SK-MEL-5 (cell line): ENCODE results near the gene SLC19A2. TPM values are rescaled to one million over a fixed set of nuclear protein-coding genes. Genes with fewer than 3 reads are reported as not detected.
"Not testable (repeated sequence)": the region's sequence is repeated elsewhere in the genome, so short reads cannot be mapped to it uniquely, and the experiment has no call there.

Experiments used
- DNase-seq: peaks from one replicate; pipeline ENCODE4 v3.0.0-alpha.2; 2016; ENCODE audit warnings: low read depth, low spot score
- in situ Hi-C: cut with HindIII; loops from 2 replicates; pipeline ENCODE4 v1.10.0; 2016; ENCODE audit warnings: low sequenced_read_pairs, high pct_unique_total_duplicates, low pct_unique_long_range_greater_than_20kb
- total RNA-seq: library from RNA; depleted of rRNA; stranded (reverse); fragments of >200 nt; shearing (Covaris generic); gene quantifications from 2 replicates; pipeline ENCODE4 v1.2.3, GENCODE V29; 2014

SLC19A2 gene
- total RNA-seq, 1 experiment from 2014 or later: 163 TPM

DNA sequence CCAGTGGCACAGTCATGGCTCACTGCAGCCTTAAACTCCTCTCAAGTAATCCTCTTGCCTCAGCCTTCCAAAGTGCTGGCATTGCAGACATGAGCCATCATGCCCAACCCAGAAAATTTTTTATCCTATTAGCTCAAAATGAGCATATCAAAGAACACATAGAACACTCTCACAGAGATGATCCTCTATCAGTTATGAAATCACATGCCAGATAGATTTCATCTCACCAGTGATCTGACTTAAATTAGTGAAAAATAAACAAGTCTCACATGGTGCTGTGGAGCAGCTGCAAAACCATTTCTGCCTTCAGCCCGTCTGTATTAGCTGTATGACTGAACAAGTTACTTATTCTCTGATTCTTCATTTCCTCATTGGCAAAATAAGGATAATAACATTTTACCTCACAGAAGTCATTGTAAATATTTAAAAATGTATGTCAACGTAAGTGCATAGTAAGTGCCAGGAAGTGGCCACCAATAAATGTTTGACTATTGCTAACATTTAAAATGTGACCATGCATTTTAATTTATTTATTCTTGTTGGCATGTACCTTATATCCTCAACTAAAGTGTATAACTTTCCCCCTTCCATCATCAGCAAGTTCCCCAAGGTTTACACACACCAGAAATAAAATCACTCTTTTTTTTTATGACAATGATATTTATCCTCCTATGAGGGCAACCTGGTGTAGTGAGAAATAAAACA is 29.0 kb upstream of the SLC19A2 start:
- in situ Hi-C loops: no loop called here
- DNase-seq: no peak

DNA sequence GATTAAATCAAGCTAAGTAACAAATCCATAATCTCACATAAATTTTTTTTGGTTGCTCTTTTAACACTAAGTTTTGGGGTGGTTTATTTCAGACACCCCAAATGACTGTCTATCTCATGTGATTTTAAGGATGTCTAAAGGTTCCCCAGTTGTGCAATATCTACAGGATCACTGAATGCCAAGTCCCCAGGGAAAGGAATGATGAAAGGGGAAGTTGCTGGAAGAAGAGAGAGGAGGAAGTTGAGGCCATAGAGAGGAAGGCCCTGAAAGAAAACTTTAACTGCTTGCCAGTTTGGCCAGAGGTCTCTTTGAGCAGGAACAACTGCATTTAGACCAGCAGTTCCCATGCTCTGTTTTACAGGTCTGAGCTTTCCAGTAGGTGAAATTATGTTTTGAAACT is 27.5 kb upstream of the SLC19A2 start:
- DNase-seq: no peak
- in situ Hi-C loops: no loop called here

DNA sequence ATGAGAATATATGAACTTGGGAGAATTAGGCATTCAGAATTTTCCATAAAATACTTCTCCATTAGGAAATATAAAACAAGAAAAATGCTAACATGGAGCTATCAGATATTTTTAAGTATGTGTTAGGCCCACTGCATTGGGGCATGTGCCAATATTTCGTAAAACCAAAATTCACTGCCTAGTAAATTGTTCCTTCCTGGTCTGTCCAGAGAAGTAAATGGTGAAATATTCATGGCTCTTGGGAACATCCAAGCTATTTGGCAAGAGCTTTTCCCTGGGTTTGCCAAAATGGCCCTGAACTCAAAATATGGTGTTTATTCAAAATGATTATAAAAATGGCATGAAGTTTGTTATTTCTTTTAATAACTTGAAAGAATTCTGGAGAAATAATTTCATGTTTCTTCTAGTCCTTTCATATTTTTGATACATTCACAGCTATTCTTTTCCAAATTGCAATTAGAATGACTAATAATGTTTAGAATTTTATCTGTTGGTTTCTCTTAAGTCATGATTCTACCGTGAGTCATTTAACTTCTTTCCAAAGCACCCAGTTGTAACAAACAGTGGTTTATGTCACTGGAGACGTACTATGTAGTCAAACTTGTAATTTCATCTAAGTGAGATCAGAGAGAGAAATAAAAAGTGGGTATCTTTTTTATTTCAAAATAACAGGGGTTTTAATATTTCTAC is 25.7 kb upstream of the SLC19A2 start:
- in situ Hi-C loops: no loop called here
- no peak for DNase-seq

DNA sequence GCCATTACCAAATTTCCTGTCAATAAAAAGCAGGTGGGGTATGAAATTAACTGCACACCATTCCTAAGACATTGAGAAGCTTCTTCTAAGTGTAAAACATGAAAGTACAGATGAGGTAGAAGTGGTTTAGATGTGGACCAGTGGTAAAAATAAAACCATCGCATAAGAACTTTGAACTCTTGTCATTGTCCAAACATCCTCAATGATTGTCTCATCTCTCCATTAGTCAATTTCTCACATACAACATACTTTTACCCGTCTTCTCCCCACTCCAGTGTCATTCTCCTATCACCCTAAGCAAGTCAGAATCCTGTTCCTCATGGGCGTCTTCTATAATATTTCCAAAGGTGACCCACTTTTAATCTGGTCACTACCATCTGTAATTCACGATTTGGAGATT is 24.3 kb upstream of the SLC19A2 start:
- in situ Hi-C loops: no loop called here
- no peak for DNase-seq

DNA sequence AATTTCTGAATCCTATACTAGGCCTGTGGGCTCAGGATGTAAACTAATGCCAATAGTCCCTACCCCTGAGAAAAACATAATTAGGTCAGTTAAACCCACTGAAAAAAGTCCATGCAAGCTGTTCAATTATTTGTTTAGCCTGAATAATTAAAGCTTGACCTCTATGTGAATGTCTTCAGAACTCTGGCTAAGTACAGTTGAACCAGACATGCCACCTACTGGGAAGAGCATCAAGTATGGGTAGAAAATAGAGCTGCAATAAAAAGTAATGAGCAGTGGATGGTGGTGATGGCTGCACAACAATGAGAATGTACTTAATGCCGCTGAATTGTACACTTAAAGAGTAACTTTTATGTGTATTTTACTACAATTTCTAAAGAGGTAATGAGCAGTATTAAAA is 23.6 kb upstream of the SLC19A2 start:
- peak; percentile 37 for DNase-seq
- in situ Hi-C loops: no loop called here

DNA sequence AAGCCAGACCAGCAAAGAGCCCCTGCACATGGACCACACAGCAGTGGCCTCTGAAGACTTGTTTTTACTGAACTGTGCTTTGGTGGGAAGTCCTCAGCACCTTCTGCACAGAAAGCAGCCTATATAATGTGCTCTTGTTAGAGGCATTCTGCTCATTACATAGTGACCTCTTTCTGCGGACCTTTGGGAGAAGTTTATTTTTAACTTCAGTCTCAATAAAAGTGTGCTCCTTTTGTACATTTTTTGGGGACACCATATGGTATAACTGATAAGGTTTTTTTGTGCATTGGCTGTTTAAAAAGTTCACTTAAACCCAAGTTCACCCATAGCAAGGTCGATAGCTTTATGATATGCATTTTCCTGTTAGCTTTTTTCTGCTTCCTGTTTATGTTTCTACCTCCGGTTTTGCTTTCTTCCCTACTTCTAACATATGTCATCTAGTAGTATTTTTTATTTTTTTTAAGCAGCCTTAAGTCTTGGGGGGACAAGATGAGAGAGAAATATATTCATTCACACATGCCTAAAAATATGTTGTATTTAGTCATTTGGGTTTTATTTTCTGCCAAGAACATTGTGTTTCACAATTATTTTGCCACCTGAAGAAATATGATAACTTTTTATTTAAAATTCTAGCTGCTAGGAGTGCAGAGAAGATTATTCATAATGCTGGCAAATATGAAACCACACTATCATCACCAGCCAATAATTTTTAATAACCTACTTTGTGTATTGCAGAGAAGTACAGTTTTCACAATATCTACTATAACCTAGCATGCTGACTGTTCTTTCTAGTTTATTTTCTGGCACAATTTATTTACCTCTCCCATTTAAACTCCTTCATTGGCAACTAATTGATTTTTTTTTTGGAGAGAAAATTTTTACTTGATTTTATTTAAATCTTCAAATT is 22.9 kb upstream of the SLC19A2 start:
- DNase-seq: no peak
- in situ Hi-C loops: no loop called here

DNA sequence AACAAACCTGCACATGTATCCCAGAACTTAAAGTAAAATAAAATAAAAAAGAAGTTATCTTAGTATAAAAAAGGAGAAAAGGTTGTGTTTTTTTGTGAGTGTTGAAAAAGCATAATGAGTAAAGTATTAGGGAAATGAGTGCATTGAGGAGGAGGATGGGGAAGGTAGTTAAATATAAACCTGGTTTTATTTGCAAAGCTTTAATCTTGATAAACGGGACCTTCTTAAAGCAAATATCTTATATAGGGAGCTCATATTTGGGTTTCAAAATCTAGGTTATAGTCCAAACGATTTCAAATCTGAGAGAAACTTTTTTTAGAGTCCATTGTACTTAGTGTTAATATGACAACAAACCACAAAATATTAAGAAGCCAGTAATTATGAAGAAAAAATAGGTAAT is 21.7 kb upstream of the SLC19A2 start:
- in situ Hi-C loops: no loop called here
- DNase-seq: no peak

DNA sequence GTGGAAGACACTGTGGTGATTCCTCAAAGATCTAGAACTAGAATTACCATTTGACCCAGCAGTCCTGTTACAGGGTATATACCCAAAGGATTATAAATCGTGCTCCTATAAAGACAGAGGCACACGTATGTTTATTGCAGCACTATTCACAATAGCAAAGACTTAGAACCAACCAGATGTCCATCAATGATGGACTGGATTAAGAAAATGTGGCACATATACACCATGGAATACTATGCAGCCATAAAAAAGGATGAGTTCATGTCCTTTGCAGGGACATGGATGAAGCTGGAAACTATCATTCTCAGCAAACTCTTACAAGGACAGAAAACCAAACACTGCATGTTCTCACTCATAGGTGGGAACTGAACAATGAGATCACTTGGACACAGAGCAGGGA is 17.9 kb upstream of the SLC19A2 start:
- in situ Hi-C loops, DNase-seq: not testable (repeated sequence)

DNA sequence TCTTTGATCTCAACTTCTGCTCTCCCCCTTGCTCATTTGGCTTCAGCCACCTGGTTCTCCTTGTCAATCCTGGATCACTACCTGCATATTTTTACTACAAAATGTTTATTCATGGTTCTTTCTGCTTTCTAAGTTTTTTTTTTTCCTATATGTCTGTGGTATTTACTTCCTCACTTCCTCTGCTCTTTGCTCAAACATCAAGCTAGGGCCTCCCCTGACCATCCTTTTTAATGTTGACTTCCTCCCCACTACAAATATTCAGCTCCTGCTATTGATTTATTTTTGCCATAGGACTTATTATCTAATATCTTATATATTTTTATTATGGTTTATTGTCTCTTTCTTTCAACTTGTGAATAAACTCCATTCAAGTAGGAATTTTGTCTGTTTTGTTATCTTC is 14.1 kb upstream of the SLC19A2 start:
- no peak for DNase-seq
- in situ Hi-C loops: no loop called here

DNA sequence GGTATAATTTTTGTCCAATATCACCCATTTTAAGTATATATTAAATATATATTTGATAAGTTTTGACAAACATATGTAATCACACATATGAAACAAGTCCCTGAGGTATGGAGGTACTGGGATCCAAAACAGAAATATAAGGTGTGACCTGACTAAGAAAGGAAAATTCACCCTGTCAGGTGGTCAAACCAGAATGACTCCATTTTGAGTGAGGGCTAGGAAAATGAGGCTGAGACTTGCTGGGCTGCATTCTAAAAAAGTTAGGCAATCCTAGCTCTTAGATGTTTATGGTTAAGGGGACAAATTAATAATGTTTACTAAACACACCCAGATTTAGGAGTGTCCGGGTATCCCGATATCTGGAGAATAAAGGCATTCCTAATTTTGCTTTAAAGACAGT is 11.6 kb upstream of the SLC19A2 start:
- in situ Hi-C loops: no loop called here
- no peak for DNase-seq

DNA sequence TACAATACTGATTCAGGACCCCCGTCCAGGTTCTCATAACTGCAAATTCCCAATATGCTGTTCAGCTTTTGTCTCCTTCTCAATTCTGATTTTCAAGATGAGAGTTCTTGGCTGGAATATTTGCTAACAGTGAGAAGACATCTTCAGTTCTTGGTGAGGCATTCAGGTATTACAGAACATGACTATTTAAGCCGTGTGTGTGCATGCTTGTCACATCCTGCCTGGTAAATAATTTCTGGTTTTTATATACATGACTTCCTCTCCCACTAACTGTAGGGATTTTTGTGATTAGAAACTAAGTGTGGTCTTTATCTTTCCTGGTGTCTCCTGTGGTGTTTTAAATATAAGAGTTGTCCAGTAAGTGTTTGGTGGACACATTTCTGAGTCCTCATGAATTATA is 10.2 kb upstream of the SLC19A2 start:
- no peak for DNase-seq

DNA sequence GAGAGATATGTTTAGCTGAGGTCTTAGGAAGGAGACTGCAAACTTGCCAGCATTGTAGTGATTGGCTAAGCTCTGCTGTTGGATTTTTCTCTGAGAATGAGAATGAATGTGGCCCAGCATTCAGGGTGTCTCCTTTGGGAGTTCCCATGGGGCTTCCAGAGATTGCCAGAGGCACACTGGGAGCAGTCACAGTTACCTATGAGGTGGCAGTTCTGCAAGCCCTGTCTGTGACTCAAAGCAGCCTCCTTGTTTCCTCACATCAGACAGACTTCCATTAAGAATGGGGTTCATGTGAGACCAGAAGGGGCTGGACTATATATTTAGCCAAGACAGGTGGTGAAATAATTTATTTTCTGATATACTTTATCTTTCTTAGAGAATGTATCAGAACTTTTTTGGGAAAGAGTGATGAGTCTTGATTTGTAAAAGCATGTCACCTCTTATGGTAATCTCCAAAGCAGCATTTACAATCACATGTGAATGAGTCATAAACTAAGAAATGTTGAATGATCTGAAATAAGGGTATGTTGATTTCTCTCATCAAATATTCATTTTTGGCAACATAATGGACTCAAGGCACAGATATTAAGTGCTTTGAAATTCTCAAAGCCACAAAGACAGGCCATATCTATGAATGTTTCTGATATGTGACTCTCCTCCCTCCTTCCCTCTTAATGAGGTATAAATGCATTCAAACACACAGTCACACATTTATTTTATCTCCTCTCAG is 9.5 kb upstream of the SLC19A2 start:
- in situ Hi-C loops: no loop called here
- no peak for DNase-seq

More for the DNA sequence above, 10.2 kb upstream of the SLC19A2 start:
- in situ Hi-C loops: no loop called here

DNA sequence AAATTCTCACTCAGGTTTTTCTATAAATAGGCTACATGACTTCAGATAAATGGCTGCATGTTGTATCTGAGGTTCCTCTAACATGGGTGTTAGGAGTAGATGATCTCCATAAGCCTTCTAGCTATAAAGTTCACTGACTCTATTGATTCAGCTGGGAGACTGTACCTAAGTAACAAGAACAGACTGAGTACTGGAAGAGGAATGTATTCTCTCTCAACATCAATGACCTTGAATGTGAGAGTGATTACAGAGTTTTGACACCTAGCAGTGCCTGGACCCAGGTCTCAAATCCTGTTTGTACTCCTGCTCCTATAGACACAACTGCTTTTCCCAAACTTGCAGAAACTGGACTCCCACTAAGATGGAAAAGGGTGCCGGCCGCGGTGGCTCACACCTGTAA is 8.6 kb upstream of the SLC19A2 start:
- in situ Hi-C loops: no loop called here
- no peak for DNase-seq

DNA sequence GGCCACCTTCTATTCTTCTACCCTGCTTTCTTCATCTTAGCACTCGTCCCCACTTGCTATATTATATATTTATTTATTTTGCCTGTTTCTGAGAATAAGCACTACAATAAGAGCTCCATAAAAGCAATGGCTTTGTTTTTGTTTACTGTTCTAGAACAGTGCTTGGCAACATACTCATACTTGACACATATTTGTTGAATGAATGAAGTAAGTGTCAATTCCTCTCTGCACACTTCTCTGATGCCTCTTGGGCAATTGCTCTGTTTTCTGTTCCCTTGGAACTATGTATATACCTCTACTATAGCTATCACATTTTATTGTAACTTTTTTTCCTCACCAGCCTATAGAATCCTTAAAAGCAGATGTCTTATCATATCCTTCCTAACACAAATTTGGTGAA is 7.5 kb upstream of the SLC19A2 start:
- DNase-seq: no peak
- in situ Hi-C loops: no loop called here

DNA sequence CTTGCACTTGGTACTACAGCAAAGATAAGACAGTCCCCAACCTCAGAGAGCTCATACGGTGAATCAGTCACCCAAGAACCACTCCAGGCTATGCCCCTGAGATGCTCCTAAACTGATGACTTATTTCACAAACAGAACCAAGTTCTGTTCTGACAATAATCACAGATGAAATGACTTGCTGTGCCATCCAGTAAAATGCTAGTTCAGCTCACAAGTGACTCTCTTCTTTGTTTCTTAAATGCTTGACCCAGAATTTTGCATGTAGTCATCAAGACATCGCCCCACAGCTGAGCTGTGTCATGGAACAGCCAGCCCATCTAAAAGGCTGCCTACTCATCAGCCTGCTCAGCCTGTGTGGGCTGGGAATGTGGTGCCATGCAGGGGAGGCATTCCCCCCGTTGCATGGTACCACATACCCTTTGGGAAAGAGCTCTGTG is 6.1 kb upstream of the SLC19A2 start:
- in situ Hi-C loops: no loop called here
- DNase-seq: no peak

DNA sequence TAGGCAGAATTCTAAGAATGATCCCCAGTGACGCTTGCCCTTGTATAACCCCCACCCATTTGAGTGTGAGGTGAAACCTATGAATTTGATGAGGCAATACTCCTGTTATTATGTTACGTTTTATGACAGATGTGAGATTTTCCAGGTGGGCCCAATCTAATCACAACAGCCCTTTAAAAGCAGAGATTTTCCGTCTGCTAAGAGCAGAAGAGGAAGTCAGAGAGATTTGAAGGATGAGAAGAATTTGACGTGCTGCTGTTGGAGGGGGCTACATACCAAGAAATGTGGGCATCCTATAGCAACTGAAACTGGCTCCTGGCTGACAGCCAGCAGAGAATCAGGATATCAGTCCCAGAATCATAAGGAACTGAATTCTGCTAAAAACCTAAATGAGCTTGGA is 2.4 kb upstream of the SLC19A2 start:
- in situ Hi-C loops: no loop called here
- DNase-seq: no peak

DNA sequence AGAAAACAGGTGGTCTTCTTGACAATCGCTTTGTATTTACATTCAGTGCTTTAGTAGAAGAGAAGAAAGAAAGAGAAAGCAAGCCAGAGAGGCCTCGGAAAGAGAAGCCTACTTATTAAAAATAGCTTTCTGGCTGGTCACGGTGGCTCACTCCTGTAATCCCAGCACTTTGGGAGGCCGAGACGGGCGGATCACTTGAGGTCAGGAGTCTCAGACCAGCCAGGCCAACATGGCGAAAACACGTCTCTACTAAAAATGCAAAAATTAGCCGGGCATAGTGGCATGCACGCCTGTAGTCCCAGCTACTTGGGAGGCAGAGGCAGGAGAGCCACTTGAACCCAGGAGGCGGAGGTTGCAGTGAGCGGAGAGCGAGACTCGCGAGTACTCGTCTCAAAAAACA is 1.8 kb upstream of the SLC19A2 start:
- no peak for DNase-seq
- in situ Hi-C loops: no loop called here

DNA sequence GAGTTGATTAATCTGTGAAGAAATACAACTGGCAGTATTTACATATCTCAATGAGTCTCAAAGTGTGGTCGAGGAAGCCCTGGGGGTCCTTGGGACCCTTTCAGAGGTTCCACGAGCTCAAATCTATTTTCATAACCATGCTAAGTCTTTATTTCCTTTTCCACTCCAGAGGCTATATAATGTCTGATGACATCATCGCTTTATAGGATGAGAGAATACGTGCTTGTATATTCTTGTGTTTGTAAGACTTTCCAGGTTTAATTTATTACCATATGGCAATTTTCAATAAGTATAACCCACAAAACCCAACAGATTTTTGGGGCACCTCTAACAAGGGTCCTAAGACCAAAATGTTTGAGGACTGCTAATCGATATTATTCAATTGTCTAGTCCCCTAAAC is 1.4 kb upstream of the SLC19A2 start:
- in situ Hi-C loops: no loop called here
- no peak for DNase-seq
